Vagina (tissue), 2 donors: Measurements from ENCODE around the gene FAM185A.

Experiments
- POLR2A ChIP-seq, 2 donors: fragments of 450-650 bp; IDR thresholded peaks; one replicate each; pipeline ENCODE4 v1.6.1; 2017; ENCODE audit warnings: antibody characterized with exemption in 2 of 2, mild to moderate bottlenecking in 2 of 2, moderate library complexity in 2 of 2
- TF ChIP-seq, protein P1 (sequence below), 3 experiments: fragments of 450-650 bp in 2 of 3; fragments of 200-600 bp in 1 of 3; sonication (generic) in 1 of 3; IDR thresholded peaks; one replicate each; pipeline ENCODE4 v1.5.1; 2017 to 2019; ENCODE audit warnings: antibody characterized with exemption in 3 of 3, mild to moderate bottlenecking in 2 of 3, moderate library complexity in 2 of 3

GRCh38 chr7:102829075-102829474 is 80.3 kb downstream of the FAM185A start:
- TF ChIP-seq, protein P1, sequence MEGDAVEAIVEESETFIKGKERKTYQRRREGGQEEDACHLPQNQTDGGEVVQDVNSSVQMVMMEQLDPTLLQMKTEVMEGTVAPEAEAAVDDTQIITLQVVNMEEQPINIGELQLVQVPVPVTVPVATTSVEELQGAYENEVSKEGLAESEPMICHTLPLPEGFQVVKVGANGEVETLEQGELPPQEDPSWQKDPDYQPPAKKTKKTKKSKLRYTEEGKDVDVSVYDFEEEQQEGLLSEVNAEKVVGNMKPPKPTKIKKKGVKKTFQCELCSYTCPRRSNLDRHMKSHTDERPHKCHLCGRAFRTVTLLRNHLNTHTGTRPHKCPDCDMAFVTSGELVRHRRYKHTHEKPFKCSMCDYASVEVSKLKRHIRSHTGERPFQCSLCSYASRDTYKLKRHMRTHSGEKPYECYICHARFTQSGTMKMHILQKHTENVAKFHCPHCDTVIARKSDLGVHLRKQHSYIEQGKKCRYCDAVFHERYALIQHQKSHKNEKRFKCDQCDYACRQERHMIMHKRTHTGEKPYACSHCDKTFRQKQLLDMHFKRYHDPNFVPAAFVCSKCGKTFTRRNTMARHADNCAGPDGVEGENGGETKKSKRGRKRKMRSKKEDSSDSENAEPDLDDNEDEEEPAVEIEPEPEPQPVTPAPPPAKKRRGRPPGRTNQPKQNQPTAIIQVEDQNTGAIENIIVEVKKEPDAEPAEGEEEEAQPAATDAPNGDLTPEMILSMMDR (IDR thresholded peaks at IDR 0.05), result no peak
- TF ChIP-seq POLR2A (IDR thresholded peaks at IDR 0.05), result no peak
